Measurements from ENCODE around the gene BGLAP. TPM values are rescaled to one million over a fixed set of nuclear protein-coding genes. Genes with fewer than 3 reads are reported as not detected.

The BGLAP gene
- total RNA-seq, 1 donor from 2014 or later = 3.1 TPM

DNA sequence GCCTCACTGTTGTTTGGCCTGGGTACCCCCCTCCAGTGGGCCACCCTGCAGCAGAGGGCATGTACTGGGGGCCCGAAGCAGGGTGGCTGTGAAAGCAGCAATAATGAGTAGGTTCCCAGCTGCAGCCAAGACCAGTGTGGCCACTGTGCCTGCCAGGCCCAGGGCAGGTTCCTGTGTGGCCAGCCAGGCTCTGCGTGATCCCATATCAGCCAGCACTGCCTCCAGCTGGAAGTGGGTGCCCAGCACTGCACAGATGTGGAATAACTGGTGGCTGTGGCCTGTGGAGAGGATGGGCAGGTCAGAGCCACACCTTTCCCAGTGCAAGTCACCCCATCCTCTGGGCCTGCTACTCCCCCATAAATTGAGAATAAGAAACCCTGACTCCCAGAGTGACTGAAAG lies 2.1 kb downstream of the BGLAP start:
- H3K9me3 Mint-ChIP-seq = no peaks in the 10 kb centered on the region
- TF ChIP-seq CTCF (conservative IDR thresholded peaks at IDR 0.05) = no peak
- H3K4me3 Mint-ChIP-seq = no peak overlapping the region
- H3K4me1 Mint-ChIP-seq (ENCODE audit: unreplicated experiment) = peaks cover 4% of the 10 kb centered on the region
- no peak for DNase-seq (ENCODE audit: extremely low spot score, unreplicated experiment)
- H3K27me3 Mint-ChIP-seq = no peaks in the 10 kb centered on the region
- H3K36me3 Mint-ChIP-seq = no peaks in the 10 kb centered on the region
- peak overlapping the region; percentile 17 for H3K27ac Mint-ChIP-seq

DNA sequence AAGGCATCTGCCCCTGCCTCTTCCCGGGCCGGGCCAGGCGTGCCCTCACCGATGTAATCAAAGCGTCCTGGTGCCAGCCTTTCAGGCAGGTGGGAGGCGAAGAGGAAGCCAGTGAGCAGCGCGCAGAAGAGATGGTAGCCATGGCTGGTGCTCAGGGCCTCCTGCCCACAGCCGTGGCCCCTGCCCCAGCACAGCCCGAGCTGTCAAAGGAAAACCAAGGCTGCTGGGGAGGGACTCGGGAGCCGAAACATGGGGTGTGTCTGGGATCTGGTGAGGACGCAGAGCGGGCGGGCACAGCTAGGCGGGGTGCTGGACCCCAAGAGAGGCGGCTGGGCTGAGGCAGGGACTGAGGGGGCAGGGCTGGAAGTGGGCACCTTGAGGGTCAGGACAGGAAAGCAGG lies 2.7 kb downstream of the BGLAP start:
- peak overlapping the region; percentile 55 for H3K27ac Mint-ChIP-seq
- H3K4me1 Mint-ChIP-seq (ENCODE audit: unreplicated experiment) = peaks cover 4% of the 10 kb centered on the region
- H3K4me3 Mint-ChIP-seq = no peak overlapping the region
- no peak for TF ChIP-seq CTCF (conservative IDR thresholded peaks at IDR 0.05)
- no peak for DNase-seq (ENCODE audit: extremely low spot score, unreplicated experiment)
- H3K9me3 Mint-ChIP-seq = no peaks in the 10 kb centered on the region
- no peaks in the 10 kb centered on the region for H3K27me3 Mint-ChIP-seq
- no peaks in the 10 kb centered on the region for H3K36me3 Mint-ChIP-seq

DNA sequence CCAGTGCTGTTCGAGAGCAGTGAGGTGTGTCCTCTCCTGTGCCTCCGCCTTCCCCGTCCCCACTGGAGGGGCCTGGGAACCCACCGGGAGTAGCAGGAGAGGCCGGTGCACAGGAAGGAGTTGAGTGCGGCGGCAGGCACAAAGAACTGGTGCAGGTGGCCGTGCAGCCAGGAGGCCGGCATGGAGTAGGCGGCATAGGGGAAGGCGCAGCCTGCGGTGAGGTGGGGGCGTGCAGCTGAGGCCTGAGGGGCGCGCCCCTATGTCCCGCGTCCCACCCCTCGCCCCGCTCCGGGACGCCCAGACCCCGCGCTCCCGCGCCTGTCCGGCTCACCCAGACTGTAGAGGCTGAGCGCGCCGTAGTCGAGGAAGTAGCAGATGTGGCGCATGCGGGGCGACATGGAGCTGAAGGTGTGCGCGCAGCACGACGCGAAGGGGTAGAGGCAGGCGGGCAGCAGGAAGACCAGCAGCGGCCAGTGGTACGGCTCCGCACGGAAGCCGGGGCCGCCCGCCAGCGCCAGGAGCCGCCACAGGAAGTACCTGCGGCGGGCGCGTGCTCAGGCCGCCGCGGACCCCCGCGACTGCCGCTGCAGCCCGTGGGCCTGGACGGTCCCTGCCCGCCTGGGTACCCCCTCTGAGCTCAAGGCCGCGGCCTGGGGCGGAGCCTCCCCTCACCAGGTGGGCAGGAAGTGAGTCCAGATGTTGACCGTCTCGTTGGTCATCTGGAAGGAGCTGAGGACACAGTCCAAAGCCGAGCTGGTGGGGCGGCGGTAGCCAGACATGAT lies 3.7 kb downstream of the BGLAP start:
- no peaks in the 10 kb centered on the region for H3K9me3 Mint-ChIP-seq
- peaks cover 4% of the 10 kb centered on the region for H3K4me1 Mint-ChIP-seq (ENCODE audit: unreplicated experiment)
- peaks cover 4% of the 10 kb centered on the region for H3K36me3 Mint-ChIP-seq
- no peaks in the 10 kb centered on the region for H3K27me3 Mint-ChIP-seq
- no peak for TF ChIP-seq CTCF (conservative IDR thresholded peaks at IDR 0.05)
- no peak overlapping the region for H3K4me3 Mint-ChIP-seq
- peak overlapping the region; percentile 55 for H3K27ac Mint-ChIP-seq
- no peak for DNase-seq (ENCODE audit: extremely low spot score, unreplicated experiment)

DNA sequence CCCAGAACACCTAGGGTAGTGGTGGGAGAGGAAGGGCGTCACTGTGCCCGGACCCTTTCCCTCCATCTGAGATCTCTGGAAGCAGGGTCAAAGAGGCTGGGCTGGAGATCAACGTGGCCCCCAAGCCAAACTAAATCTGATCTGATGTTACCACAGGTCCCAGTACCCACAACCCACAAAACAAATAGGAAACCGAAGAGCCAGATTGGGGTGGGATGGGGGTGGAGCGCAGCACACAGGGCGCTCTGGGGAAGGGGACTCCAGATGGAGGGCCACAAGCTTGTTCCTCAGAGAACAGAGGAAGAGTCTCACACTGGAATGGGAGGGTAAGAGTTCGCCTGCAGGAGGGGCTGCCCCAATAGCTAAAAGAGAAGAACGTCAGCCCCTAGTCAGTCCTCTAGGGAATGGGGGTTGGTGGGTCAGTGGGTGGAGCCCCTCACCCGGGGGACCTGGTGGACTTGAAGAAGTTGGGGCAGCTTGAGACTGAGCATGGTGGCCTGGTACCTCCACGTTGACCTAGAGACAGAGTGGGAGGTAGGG lies 4.3 kb downstream of the BGLAP start:
- Mint-ChIP-seq H3K4me3 (no peak overlapping the region), H3K27me3 (no peaks in the 10 kb centered on the region), H3K4me1 (ENCODE audit: unreplicated experiment) (peaks cover 4% of the 10 kb centered on the region), H3K36me3 (peaks cover 4% of the 10 kb centered on the region), H3K9me3 (no peaks in the 10 kb centered on the region), H3K27ac (no peak overlapping the region)
- no peak for DNase-seq (ENCODE audit: extremely low spot score, unreplicated experiment)
- no peak for TF ChIP-seq CTCF (conservative IDR thresholded peaks at IDR 0.05)

DNA sequence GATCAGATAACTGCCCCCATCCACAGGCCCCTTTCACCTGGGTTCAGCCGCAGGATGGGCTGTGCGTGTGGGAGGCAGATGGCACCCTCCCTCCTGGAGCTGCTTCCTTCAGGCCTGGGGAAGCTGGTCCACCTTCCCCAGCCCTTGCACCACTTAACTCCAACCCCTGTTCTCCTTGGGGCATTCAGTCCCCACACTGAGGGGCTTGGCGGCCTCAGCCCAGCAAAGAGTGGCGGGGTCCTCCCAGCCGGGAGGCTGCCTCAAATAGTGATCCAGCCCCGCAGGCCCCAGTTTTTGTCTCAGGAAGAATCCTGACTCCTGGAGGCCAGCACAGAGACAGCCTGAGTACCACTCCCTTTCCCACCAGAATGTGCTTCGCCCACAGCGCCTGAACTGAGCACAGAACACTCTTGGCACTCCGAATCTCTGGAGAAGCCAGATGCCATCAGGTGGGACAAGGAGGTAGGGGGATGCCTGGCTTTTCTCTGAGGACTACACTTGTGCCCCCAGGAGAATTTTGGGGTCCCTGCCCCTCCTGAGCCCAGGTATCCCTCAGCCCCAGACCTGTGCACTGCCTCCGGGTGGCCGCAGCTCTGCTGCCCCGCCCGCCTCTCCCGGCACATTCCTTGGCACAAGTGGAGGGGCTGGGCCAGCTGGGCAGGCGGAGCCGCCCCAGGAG lies 4.9 kb downstream of the BGLAP start:
- no peak for TF ChIP-seq CTCF (conservative IDR thresholded peaks at IDR 0.05)
- no peaks in the 10 kb centered on the region for H3K9me3 Mint-ChIP-seq
- peaks cover 4% of the 10 kb centered on the region for H3K36me3 Mint-ChIP-seq
- H3K27ac Mint-ChIP-seq = no peak overlapping the region
- H3K27me3 Mint-ChIP-seq = no peaks in the 10 kb centered on the region
- no peak for DNase-seq (ENCODE audit: extremely low spot score, unreplicated experiment)
- no peak overlapping the region for H3K4me3 Mint-ChIP-seq
- H3K4me1 Mint-ChIP-seq (ENCODE audit: unreplicated experiment) = peaks cover 4% of the 10 kb centered on the region

Measured in type B pancreatic cell (in vitro differentiated cells).